Activated naive CD8-positive, alpha-beta T cell treated with anti-CD3 and anti-CD28 coated beads, Interleukin-2, amount 10 ng/mL, durations not matched to agents 7 days and 5 days (primary cell): ENCODE data around the gene AQP12A. TPM values are rescaled to one million over a fixed set of nuclear protein-coding genes. Genes with fewer than 3 reads are reported as not detected.
A peak's percentile ranks its signal among the peaks of the same experiment; 100 is the strongest.
"Not testable (repeated sequence)": the region's sequence is repeated elsewhere in the genome, so short reads cannot be mapped to it uniquely, and the experiment has no call there.

Experiments
- ATAC-seq: fragments of 150-1000 bp; cut with Tn5 transposase; one replicate; pipeline ENCODE4 v1.10.0; 2021; ENCODE audit warnings: low read depth, moderate library complexity
- POLR2A ChIA-PET: fragments of 350-600 bp; sonication (Branson Sonifier 250); formaldehyde crosslinking; loops from one replicate; lab custom pipeline; 2021; ENCODE audit warnings: antibody characterized with exemption; lab: Charles Lee
- DNase-seq: peaks from one replicate; pipeline ENCODE4 v3.0.0; 2021
- H3K27ac Mint-ChIP-seq: one replicate; pipeline ENCODE4 v1.8.0; 2022; ENCODE audit warnings: mild to moderate bottlenecking, mixed read lengths
- H3K27me3 Mint-ChIP-seq: one replicate; pipeline ENCODE4 v1.8.0; 2022; ENCODE audit warnings: mild to moderate bottlenecking, moderate library complexity, mixed read lengths
- H3K36me3 Mint-ChIP-seq: one replicate; pipeline ENCODE4 v1.8.0; 2021; ENCODE audit warnings: mild to moderate bottlenecking, mixed read lengths
- H3K4me1 Mint-ChIP-seq: one replicate; pipeline ENCODE4 v1.8.0; 2021; ENCODE audit warnings: mixed read lengths
- H3K4me3 Mint-ChIP-seq: one replicate; pipeline ENCODE4 v1.8.0; 2022; ENCODE audit warnings: mild to moderate bottlenecking, moderate library complexity, mixed read lengths
- H3K9me3 Mint-ChIP-seq: one replicate; pipeline ENCODE4 v1.8.0; 2021; ENCODE audit warnings: mixed read lengths
- total RNA-seq, 2 experiments: library from RNA; stranded (reverse); gene quantifications; one replicate each; pipeline ENCODE4 v1.2.3, GENCODE V29; 2021

Gene AQP12A
- not detected for total RNA-seq

GRCh38 chr2:240691631-240692420 lies at the start of gene AQP12A:
TSS of gene AQP12A (plus strand) at chr2:240691866. CDS start at chr2:240691914, 48 bp downstream.
- H3K4me1 Mint-ChIP-seq, H3K9me3 Mint-ChIP-seq, H3K27ac Mint-ChIP-seq, POLR2A ChIA-PET, H3K27me3 Mint-ChIP-seq, ATAC-seq, H3K36me3 Mint-ChIP-seq: not testable (repeated sequence)
- DNase-seq = peak; percentile 26
- peak within 1 kb of the TSS; percentile 40 for H3K4me3 Mint-ChIP-seq

- no peak overlapping the region for H3K27ac Mint-ChIP-seq
- ATAC-seq = no peak
Measured at GRCh38 chr2:240642061-240642805, 49.4 kb upstream of the AQP12A start.

GRCh38 chr2:240642806-240643092 lies 48.9 kb upstream of the AQP12A start:
- Mint-ChIP-seq H3K9me3 (no peaks in the 10 kb centered on the region), H3K36me3 (no peaks in the 10 kb centered on the region), H3K27ac (no peak overlapping the region), H3K4me3 (no peak overlapping the region), H3K4me1 (peaks cover 10% of the 10 kb centered on the region), H3K27me3 (peaks cover 7% of the 10 kb centered on the region)
- no peak for ATAC-seq
- no peak for DNase-seq
- POLR2A ChIA-PET = no interaction called here

More at GRCh38 chr2:240642061-240642805, 49.4 kb upstream of the AQP12A start:
- Mint-ChIP-seq H3K36me3 (no peaks in the 10 kb centered on the region), H3K4me1 (peaks cover 10% of the 10 kb centered on the region), H3K4me3 (no peak overlapping the region), H3K9me3 (no peaks in the 10 kb centered on the region), H3K27me3 (peaks cover 4% of the 10 kb centered on the region)
- POLR2A ChIA-PET = no interaction called here
- no peak for DNase-seq

GRCh38 chr2:240643093-240643810 lies 48.4 kb upstream of the AQP12A start:
- H3K36me3 Mint-ChIP-seq = no peaks in the 10 kb centered on the region
- POLR2A ChIA-PET = no interaction called here
- H3K4me3 Mint-ChIP-seq = no peak overlapping the region
- DNase-seq (no peak), ATAC-seq (no peak)
- no peak overlapping the region for H3K27ac Mint-ChIP-seq
- H3K9me3 Mint-ChIP-seq = no peaks in the 10 kb centered on the region
- peaks cover 9% of the 10 kb centered on the region for H3K27me3 Mint-ChIP-seq
- H3K4me1 Mint-ChIP-seq = peaks cover 10% of the 10 kb centered on the region

- H3K27ac Mint-ChIP-seq = no peak overlapping the region
- no peak overlapping the region for H3K4me3 Mint-ChIP-seq
- H3K36me3 Mint-ChIP-seq = no peaks in the 10 kb centered on the region
- no peaks in the 10 kb centered on the region for H3K9me3 Mint-ChIP-seq
- POLR2A ChIA-PET = no interaction called here
- DNase-seq (no peak), ATAC-seq (no peak)
- peaks cover 10% of the 10 kb centered on the region for H3K4me1 Mint-ChIP-seq
- H3K27me3 Mint-ChIP-seq = peaks cover 13% of the 10 kb centered on the region
Measured at GRCh38 chr2:240643811-240644150, 47.9 kb upstream of the AQP12A start.

GRCh38 chr2:240644171-240644651 lies 47.5 kb upstream of the AQP12A start:
- Mint-ChIP-seq H3K4me3 (no peak overlapping the region), H3K9me3 (no peaks in the 10 kb centered on the region), H3K4me1 (peaks cover 10% of the 10 kb centered on the region), H3K27me3 (peaks cover 16% of the 10 kb centered on the region), H3K27ac (no peak overlapping the region), H3K36me3 (no peaks in the 10 kb centered on the region)
- ATAC-seq (no peak), DNase-seq (no peak)
- POLR2A ChIA-PET = no interaction called here

GRCh38 chr2:240644859-240645301 lies 46.8 kb upstream of the AQP12A start:
- Mint-ChIP-seq H3K27ac (no peak overlapping the region), H3K4me1 (peaks cover 10% of the 10 kb centered on the region), H3K9me3 (no peaks in the 10 kb centered on the region), H3K36me3 (no peaks in the 10 kb centered on the region), H3K4me3 (no peak overlapping the region), H3K27me3 (peaks cover 22% of the 10 kb centered on the region)
- DNase-seq (no peak), ATAC-seq (no peak)
- POLR2A ChIA-PET = no interaction called here

- Mint-ChIP-seq H3K4me1 (peaks cover 10% of the 10 kb centered on the region), H3K27ac (no peak overlapping the region), H3K27me3 (peaks cover 22% of the 10 kb centered on the region), H3K36me3 (no peaks in the 10 kb centered on the region), H3K9me3 (no peaks in the 10 kb centered on the region), H3K4me3 (no peak overlapping the region)
- no peak for DNase-seq
- no peak for ATAC-seq
- POLR2A ChIA-PET = no interaction called here
Measured at GRCh38 chr2:240645346-240645745, 46.3 kb upstream of the AQP12A start.

- POLR2A ChIA-PET = interaction anchor here (1.6 kb wide), 1 partner anchor 59 kb away, joined by 7 read pairs; the partner anchor contains the start of gene CAPN10
- H3K27me3 Mint-ChIP-seq = peaks cover 22% of the 10 kb centered on the region
- H3K4me1 Mint-ChIP-seq = peaks cover 10% of the 10 kb centered on the region
- DNase-seq (no peak), ATAC-seq (no peak)
- H3K27ac Mint-ChIP-seq = no peak overlapping the region
- H3K36me3 Mint-ChIP-seq = no peaks in the 10 kb centered on the region
- no peak overlapping the region for H3K4me3 Mint-ChIP-seq
- peaks cover under 1% of the 10 kb centered on the region for H3K9me3 Mint-ChIP-seq
Measured at GRCh38 chr2:240645801-240646175, 45.9 kb upstream of the AQP12A start.

- Mint-ChIP-seq H3K36me3 (no peaks in the 10 kb centered on the region), H3K27ac (no peak overlapping the region), H3K9me3 (peaks cover 4% of the 10 kb centered on the region), H3K27me3 (peaks cover 22% of the 10 kb centered on the region), H3K4me1 (peaks cover 10% of the 10 kb centered on the region), H3K4me3 (no peak overlapping the region)
- DNase-seq = peak; percentile 38
- POLR2A ChIA-PET = interaction anchor here (1.6 kb wide), 1 partner anchor 60 kb away, joined by 7 read pairs; the partner anchor contains the start of gene CAPN10
- no peak for ATAC-seq
Measured at GRCh38 chr2:240646176-240646899, 45.3 kb upstream of the AQP12A start.

GRCh38 chr2:240646900-240647502 lies 44.7 kb upstream of the AQP12A start:
- H3K27me3 Mint-ChIP-seq = peaks cover 22% of the 10 kb centered on the region
- no peak for ATAC-seq
- DNase-seq = no peak
- no peak overlapping the region for H3K27ac Mint-ChIP-seq
- H3K9me3 Mint-ChIP-seq = peaks cover 4% of the 10 kb centered on the region
- POLR2A ChIA-PET = interaction anchor here (1.6 kb wide), 1 partner anchor 60 kb away, joined by 7 read pairs; the partner anchor contains the start of gene CAPN10
- peaks cover 10% of the 10 kb centered on the region for H3K4me1 Mint-ChIP-seq
- no peaks in the 10 kb centered on the region for H3K36me3 Mint-ChIP-seq
- H3K4me3 Mint-ChIP-seq = no peak overlapping the region

GRCh38 chr2:240647503-240648154 lies 44.0 kb upstream of the AQP12A start:
- POLR2A ChIA-PET = interaction anchor here (1.6 kb wide), 1 partner anchor 61 kb away, joined by 7 read pairs; the partner anchor contains the start of gene CAPN10
- Mint-ChIP-seq H3K4me3 (no peak overlapping the region), H3K4me1 (peaks cover 10% of the 10 kb centered on the region), H3K9me3 (peaks cover 4% of the 10 kb centered on the region), H3K27ac (no peak overlapping the region), H3K27me3 (peaks cover 25% of the 10 kb centered on the region), H3K36me3 (no peaks in the 10 kb centered on the region)
- DNase-seq (no peak), ATAC-seq (no peak)
